ENCODE results near the gene LRRK2. TPM values are rescaled to one million over a fixed set of nuclear protein-coding genes. Genes with fewer than 3 reads are reported as not detected.

The LRRK2 gene
- total RNA-seq, 4 donors from 2014 or later = 4.5 to 10.7 (median 6.2) TPM

GRCh38 chr12:40253936-40254335, 29.1 kb downstream of the LRRK2 start:
- TF ChIP-seq CTCF (IDR thresholded peaks at IDR 0.05 in 4 of 5, conservative IDR thresholded peaks at IDR 0.05 in 1 of 5) (no peak), POLR2A (IDR thresholded peaks at IDR 0.05) (no peak)
- H3K27ac ChIP-seq = no peak overlapping the region

DNA sequence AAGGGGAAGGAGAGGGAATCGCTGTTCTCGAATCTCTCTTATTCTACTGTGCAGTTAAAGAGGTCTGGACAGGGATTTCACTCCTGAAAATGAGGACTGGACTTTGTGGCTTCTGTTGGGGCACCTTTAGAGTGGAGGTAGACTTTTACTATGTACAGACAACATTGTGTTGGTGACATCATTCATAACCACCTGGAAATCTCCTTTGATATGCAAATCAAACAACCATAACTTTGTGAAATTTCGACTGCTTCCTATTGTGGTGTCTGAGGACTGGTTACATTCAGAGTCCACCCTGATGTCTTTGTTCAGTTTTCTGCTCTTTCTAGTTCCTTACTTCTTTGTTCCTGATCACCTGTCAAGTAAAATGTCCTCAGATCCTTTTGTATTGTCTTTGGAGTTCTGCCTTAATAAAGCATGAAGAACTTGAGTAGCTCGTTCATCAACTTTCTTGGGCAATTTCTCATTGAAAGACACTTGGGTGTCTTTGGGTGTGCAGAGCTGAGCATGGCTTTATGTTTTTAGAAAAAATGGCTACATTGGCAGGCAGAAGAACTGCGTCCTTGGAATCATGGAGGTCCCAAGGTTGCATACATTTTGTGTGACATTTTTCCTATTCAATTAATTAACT, 29.8 kb downstream of the LRRK2 start:
- no peak overlapping the region for H3K4me3 ChIP-seq
- no peaks in the 10 kb centered on the region for H3K27me3 ChIP-seq
- ATAC-seq (no peak), DNase-seq (no peak)
- in situ Hi-C loops (cut with MboI; ENCODE audit: low sequenced_read_pairs in 4 of 4) (no loop called here), intact Hi-C loops (cut with DNase I; ENCODE audit: low total_unique reads) (no loop called here)
- no peak for TF ChIP-seq CTCF (IDR thresholded peaks at IDR 0.05 in 4 of 5, conservative IDR thresholded peaks at IDR 0.05 in 1 of 5)
- no peak for TF ChIP-seq POLR2A (IDR thresholded peaks at IDR 0.05)
- no peaks in the 10 kb centered on the region for H3K9me3 ChIP-seq
- peaks cover 0 to 12% of the 10 kb centered on the region in 2 donors for H3K36me3 ChIP-seq
- H3K27ac ChIP-seq = no peak overlapping the region
- no peaks in the 10 kb centered on the region for H3K4me1 ChIP-seq

More at GRCh38 chr12:40253936-40254335, 29.1 kb downstream of the LRRK2 start:
- H3K36me3 ChIP-seq = peaks cover 0 to 12% of the 10 kb centered on the region in 2 donors
- H3K4me3 ChIP-seq = no peak overlapping the region
- DNase-seq (no peak), ATAC-seq (no peak)
- H3K27me3 ChIP-seq = no peaks in the 10 kb centered on the region
- intact Hi-C loops (cut with DNase I; ENCODE audit: low total_unique reads) = no loop called here
- no peaks in the 10 kb centered on the region for H3K9me3 ChIP-seq
- no peaks in the 10 kb centered on the region for H3K4me1 ChIP-seq
- in situ Hi-C loops (cut with MboI; ENCODE audit: low sequenced_read_pairs in 4 of 4) = no loop called here

DNA sequence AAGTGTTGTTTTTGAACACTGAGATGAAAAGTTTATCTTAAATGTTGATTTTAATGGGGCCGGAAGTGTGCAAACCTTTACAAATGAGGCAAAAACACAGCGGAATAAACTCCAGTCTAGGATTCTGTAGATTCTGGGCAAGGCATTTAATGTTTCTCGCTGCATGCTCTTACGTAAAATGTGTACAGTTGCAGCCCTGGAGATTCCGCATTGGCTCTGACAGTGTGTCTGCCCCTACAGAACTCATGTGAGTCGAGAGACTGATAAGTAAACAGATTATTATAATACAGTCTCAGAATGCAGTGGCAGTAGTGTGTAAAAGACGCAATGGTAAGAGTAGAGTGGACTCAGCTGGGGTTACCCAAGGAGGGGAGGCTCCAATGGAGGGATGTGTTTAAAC, 33.6 kb downstream of the LRRK2 start:
- Histone ChIP-seq H3K27ac (no peak overlapping the region), H3K9me3 (no peaks in the 10 kb centered on the region), H3K36me3 (peaks cover 0 to 21% of the 10 kb centered on the region in 2 donors), H3K4me1 (no peaks in the 10 kb centered on the region), H3K27me3 (no peaks in the 10 kb centered on the region), H3K4me3 (no peak overlapping the region)
- TF ChIP-seq CTCF (IDR thresholded peaks at IDR 0.05 in 4 of 5, conservative IDR thresholded peaks at IDR 0.05 in 1 of 5) = no peak
- no peak for TF ChIP-seq POLR2A (IDR thresholded peaks at IDR 0.05)
- in situ Hi-C loops (cut with MboI; ENCODE audit: low sequenced_read_pairs in 4 of 4) = no loop called here
- ATAC-seq = no peak
- no peak for DNase-seq
- intact Hi-C loops (cut with DNase I; ENCODE audit: low total_unique reads) = no loop called here

DNA sequence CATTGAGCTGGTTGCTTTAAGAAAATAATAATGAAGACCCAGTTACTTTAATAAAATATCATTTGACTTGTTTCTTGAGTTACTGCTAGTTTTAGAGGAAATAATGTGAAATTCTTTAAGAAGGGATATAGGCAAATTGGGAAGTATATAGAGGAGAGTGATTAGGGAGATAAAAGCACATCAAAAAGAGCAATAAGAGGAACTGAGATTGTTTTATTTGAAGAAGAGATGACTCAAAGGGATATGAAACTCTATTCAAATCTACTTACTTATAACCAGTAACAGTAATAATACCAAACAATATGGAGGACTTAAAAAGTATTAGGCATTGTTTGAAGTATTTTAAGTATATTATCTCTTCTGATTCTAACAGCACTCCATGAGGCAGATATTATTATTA, 37.1 kb downstream of the LRRK2 start:
- Histone ChIP-seq H3K4me1 (no peaks in the 10 kb centered on the region), H3K4me3 (no peak overlapping the region), H3K9me3 (no peaks in the 10 kb centered on the region), H3K36me3 (peaks cover 0 to 19% of the 10 kb centered on the region in 2 donors), H3K27ac (no peak overlapping the region), H3K27me3 (no peaks in the 10 kb centered on the region)
- DNase-seq (no peak), ATAC-seq (no peak)
- TF ChIP-seq CTCF (IDR thresholded peaks at IDR 0.05 in 4 of 5, conservative IDR thresholded peaks at IDR 0.05 in 1 of 5) (no peak), POLR2A (IDR thresholded peaks at IDR 0.05) (no peak)
- intact Hi-C loops (cut with DNase I; ENCODE audit: low total_unique reads) = loop anchor here (5.0 kb wide), 1 partner anchor 1360 kb away; no protein-coding TSS in a partner anchor
- in situ Hi-C loops (cut with MboI; ENCODE audit: low sequenced_read_pairs in 4 of 4) = no loop called here

DNA sequence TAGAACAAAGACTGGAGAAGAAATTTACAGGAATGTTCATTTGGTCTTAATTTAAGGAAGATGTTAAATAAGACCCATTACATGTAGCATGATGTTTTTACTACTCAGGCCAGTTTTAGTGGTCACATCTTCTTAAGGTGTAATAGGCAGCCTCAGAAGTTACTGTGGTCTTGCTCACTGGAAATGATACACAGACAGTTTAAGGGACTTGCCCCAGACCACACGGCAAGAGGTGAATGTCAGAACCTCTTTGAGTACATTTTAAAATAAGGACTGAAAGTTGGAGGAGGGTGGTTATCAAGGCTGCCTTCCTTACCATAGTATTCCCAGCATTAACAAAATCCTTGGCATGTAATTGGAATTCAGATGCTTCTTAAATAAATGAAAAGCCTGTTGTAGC, 37.9 kb downstream of the LRRK2 start:
- H3K4me1 ChIP-seq = no peaks in the 10 kb centered on the region
- intact Hi-C loops (cut with DNase I; ENCODE audit: low total_unique reads) (loop anchor here (5.0 kb wide), 1 partner anchor 1360 kb away; no protein-coding TSS in a partner anchor), in situ Hi-C loops (cut with MboI; ENCODE audit: low sequenced_read_pairs in 4 of 4) (no loop called here)
- ATAC-seq (no peak), DNase-seq (no peak)
- no peaks in the 10 kb centered on the region for H3K27me3 ChIP-seq
- H3K9me3 ChIP-seq = no peaks in the 10 kb centered on the region
- no peak for TF ChIP-seq POLR2A (IDR thresholded peaks at IDR 0.05)
- no peak for TF ChIP-seq CTCF (IDR thresholded peaks at IDR 0.05 in 4 of 5, conservative IDR thresholded peaks at IDR 0.05 in 1 of 5)
- no peak overlapping the region for H3K4me3 ChIP-seq
- H3K27ac ChIP-seq = no peak overlapping the region
- H3K36me3 ChIP-seq = peaks cover 0 to 19% of the 10 kb centered on the region in 2 donors

Data from gastrocnemius medialis (tissue), 4 donors.